ENCODE results near the gene BNC2.

BNC2 gene

DNA sequence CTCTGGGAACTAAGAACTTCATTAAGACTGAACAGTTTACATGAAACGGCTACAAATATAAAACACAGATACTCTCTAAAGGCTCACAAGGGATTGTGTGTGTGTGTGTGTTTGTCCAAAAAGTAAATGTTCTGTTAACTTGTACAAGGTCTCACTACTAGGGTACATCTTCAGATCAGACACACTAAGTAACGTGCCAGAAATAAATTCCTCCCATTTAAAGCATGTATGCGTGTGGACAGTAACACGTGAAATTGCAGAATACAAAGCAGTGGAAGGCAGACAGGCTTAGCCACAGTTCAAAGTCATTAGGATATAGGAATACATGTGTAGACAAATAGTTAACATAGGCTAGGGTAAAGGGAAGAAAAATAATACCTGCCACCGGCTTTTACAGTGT is 1.8 kb downstream of the BNC2 start:
- DNase-seq = no peak

DNA sequence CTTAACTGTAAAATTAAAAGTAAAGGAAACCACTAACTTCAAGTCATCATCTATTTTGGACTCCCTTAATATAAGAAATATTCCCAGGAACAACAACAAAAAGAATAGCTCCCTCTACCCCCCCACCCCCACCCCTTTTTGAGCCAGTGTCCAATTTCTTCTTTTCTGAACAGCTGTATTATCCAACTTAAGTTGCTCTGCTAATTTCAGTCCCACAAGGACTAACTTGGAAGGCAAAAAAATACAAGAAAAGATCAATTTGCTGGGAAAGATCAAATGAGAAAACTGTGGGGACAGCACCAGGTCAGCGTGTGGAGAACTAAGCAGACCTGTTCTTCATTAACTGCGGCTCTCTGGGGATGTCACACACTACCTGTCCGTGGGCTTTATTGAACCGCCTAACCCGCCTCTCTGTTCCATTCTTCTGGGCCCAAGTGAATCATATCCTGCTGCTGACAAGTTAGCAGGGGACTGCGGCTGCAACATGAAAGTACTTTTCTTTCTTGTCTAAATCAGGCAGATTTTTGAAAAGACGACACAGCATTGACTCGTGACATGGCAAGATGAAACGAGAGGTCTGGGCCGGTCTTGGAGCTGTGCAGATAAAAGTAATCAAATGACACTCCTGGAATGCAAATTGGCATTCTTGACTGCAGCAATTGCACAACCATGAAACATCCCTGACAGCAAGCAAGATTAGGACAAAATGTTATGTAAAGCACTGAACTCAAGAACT is 2.7 kb downstream of the BNC2 start:
- no peak for DNase-seq

DNA sequence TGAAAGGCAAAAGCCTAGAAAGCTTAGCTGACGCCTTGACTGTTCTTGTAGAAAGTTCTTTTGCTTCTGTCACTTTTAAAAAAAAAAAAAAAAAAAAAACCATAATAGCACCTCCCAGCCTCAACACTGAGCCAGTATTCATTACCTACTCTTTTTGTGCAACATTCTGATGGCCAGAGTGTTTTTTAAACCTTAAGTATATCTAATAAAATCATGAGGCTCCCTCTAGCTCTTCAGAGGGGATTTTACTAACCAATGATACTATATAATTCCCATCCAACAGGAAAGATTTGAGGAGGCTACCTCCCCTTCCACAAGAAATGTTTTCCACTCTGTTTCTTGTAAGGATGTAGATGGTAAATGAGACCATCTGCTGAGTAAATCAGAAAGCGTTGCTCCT is 3.9 kb downstream of the BNC2 start:
- no peak for DNase-seq

DNA sequence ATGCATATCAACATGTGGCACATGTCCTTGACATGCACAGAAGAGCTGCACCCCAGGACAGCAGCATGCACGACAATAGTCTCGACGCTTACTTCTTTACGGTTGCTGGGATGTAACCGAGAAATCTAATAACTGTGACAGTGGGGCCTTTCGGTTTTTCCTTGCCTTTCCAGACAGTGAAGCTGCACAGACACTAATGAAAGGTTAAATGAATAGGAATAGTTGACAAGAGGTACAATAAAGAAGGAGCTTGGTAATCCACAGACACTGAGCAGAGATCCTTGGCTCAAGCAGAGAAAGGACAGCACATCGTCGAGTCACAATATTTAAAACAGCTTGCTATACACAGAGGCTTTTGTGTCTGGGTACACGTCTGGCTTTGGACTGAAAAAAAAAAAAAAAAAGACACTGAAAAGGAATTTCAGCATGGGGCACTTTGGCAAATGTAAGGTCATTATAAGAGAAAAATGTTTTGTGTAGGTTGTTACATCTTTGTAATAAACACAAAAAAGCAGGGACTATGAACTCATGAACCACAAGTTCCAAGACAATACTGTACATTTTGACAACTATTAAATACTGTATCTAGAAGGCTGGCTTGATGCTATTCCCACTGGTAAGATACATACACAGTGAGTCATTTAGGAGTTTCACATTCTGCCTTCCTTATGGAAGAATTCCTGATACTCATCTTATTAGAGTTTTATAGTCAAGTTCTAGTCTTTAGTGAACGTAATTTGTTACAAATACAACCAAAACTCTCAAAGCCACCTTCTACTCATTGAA is 5.6 kb downstream of the BNC2 start:
- DNase-seq = no peak

DNA sequence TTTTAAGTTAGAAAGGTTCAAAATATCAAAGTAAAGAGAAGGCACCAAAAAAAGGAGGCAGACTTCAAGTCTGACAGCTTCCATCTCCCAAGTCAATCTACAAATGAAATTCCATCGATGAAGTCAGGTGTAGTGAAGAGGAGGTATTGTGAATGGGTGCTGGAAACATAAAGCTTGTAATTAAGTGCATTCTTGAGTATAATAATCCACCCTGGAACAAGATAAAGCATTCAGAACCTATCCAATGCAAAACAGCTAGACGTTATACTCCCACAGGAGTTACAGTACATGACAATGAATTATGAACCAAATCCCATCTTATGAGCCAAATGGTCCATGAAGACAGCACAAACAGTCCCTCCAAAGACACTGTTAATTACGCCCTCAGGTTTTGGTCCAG is 22.3 kb downstream of the BNC2 start:
- no peak for DNase-seq

DNA sequence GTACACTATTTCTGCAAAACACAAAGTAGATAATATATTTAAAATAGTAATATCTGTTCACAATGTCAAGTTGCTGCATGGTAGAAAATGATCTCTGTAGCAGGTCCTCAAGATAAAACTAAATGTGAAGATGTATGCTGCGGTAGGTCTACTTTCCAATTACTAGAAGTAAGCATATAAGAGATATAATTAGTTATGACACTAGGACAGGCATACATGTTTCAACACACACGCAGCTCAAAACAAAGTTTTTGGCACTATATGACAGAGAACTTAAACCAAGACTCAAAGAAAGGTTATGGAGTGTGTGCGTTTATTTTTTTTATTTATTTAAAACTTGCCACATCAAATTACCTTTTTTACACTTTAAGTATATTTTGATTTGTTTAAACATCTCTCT is 23.5 kb downstream of the BNC2 start:
- DNase-seq = no peak

DNA sequence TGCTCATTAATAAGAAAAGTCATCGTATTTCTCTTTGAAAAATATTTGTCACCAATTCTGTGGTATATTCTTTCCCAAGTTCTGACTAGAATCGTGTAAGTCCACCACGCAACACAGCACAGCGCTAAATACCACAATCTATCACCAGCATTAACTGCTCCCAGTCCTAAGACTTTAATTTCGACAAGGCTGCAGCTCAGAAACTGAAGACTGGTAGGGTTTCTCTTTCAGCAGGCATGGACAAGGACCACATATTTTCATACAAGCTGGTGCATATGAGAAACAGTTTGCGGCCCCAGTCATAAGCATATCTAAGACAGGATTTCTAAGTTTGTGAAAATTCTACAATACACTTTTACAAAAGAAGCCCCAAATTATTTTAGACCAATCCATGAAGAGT is 24.1 kb downstream of the BNC2 start:
- no peak for DNase-seq

DNA sequence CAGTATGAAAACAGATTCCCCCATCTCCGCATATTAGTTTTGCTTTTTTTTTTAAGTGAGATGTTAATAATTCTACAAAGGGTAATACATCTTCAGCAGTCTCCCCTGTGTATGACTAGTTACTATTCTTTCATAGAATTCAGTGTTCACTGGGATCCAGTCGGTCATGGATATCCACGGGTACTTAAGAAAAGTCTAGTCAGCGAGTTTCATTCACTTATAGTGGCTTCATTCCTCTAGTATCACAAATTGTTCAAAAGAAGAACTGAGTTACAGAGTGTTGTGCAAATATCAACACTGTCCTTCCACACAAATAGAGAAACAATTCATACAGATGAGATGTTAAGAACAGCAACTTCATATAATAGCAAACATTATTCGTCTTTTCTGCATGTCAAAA is 35.7 kb downstream of the BNC2 start:
- DNase-seq = no peak

DNA sequence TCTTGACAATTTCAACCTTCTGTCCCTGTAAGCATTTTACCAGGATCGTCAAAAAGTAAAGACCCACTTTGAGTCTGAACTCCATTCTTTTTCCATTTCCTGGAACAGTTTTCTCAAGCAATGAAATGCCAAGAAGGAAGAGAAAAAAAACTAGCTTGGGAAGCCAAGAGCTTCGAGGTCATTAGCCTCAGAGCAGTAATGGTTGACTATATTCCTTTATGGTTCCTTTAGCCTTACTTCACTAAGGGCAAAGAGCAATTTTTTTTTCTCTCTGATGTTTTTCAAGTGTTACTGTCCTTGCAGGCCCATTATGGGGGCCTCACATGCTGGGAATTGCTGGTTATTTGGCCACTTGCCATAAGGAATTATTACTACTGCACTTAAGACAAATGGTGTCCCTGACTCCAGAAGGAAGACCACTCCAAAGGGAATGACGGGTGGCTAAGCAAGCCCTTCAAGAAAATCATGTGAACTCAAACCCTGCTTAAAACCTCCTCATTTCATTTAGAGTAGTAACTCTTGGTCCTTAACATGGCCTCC is 37.1 kb downstream of the BNC2 start:
- DNase-seq = no peak

DNA sequence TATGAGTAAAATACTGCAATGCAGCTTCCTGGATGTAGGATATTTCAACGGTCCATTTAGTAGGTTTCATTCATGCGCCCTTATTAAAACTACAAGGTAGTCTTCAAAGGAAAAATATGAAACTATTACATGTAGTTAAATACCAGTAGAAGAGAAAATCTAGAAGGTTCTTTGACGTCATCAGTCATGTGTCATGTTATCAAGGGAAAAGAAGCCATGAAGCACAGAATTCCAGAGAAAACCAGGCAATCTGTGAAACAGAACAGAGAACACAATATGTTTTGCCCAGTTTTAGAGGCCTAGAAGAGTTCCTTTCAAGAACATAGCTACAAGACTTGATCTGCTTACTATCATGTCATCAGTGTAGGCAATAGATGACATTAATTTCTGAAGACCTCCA is 38.4 kb downstream of the BNC2 start:
- no peak for DNase-seq

DNA sequence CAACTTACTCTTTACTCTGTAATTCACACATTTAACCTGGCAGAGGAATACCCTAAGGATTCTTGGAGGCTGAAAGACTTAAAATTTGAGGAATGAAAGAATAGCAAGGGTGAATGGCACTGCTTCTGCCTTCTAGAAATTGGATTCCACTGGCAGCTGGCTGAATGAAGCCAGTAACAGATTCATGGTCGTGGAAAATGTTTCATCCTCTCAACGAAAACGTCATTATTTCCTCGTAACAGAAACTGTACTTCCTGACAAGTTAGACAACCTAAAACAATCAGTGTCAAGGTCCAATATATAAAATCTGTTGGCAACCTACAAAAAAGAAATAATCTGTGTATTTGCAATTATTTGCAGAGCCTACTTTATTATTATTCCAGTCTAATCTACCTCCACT is 39.7 kb downstream of the BNC2 start:
- no peak for DNase-seq

DNA sequence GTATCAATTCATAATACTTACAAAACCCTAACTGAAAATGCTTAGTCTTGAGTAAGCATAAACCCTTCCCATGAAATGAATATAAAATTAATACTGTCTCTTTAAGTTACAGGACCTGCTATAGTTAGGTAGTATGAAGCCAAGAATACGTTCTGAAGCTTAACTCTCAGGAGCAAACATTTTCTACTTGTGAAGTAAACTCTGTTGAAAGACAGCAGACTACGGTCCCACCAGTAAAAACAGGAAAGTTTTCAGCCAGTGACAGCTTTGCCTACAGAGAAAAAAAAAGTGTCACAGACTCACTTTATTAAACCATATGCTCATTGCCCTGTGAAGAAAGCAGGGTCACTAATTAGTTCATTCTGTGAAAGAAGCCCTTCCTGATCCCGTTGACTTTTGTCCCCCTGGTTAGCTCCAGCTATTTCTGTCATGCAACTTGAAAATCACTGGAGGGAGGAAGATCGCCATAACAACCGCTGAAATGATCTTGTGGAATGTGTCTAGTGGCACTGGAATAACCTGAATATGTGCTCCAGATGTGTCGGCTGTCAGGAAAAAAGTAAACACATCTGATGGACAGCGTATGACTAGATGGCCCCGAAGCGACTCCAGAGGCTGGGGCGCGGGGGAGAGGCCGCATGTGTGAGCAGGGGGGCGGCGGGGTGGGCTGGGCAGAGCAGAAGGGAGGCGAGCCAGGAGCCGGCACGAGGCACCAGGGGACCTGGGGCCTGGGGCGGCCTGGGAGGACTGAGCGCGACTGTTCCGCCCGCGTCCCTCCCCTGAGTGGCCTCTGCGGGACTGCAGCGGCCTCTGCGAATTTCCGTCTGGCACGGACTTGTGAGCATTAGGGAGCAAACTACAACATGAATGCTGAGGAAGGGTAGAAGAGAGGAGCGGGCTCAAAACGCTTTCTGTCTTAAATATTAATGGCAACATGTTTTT is 41.9 kb downstream of the BNC2 start:
- no peak for DNase-seq

DNA sequence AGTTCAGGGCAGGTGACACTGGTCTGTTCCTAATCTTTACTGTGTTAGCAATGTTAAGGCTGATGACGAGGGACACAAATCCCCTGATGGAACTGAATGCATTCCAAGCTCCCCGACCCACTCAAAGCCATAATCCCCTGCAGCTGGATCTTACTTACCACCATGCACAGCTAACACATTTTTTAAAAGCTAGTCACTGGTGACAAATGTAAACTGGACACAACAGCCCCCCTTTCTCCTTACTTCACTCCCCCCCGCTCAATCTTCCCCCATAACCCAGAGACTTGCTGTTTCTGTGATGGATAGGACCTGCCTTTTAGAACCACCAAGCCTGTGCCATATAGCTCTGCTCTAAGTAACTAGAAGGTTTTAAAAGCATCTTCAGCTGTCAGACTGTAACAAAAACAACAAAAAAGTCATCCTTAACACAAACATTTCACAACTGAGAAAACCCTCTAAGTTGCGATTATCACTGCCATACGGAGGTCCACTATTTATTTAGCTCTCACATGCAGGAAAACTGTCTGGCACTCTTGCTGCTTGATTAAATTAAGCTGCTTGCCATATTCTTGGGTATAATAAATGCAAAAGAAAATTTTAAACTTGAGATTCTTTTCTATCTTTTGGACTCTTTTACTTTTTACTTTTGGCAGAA is 44.4 kb downstream of the BNC2 start:
- no peak for DNase-seq

DNA sequence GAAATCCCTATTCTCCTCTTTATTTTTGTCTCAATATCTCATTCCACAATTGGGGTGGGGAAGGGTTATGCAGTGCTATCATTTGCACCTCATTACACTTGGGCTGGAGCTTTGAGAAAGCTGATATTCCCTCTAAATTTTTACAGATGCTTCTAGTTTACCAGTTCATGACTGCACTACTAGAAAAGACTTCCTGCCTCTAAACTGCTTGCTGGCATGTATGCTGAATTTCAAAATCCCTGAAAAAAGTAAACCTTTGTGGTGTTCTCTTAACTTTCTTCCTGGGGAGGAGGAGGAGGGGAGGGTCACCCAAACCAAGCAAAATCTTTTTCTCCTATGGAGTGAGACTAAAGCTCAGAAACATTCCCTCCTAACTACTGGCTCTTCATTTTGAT is 45.1 kb downstream of the BNC2 start:
- DNase-seq = no peak

DNA sequence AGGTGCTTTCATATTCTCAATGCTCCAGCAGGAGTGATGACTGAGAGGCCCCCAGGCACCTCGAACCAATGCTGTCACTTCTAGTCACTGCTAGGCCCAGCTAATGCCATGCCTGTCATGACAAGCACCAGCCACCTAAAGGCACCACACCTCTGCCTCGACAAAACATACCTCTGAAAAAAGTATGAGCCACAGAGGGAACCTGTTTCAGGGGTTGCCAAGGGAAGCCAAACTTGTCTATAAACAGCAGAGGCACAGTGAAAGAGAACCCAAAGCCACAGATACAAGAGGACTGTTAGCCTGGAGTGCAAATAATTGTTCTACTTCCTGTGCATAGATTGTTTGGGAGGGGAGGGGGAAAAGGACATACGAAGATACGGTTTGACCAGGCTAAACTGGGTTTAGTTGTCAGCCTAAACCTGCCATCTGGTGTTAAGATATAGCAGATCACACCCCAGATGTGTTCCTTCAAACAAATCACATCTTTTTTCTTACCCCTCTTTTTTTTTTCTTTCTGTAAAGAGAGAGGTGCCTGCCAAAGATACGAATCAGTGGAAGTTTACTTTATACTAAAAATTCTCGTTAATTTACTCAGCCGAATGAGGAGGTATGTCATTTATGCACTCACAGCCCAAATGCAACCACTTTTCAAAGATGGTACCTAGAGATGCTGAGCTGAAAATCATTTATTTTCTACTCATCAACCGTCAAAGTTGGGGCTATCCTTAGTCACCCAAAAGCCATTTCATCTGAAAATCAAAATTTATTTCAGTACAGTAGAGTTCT is 45.7 kb downstream of the BNC2 start:
- DNase-seq = no peak

DNA sequence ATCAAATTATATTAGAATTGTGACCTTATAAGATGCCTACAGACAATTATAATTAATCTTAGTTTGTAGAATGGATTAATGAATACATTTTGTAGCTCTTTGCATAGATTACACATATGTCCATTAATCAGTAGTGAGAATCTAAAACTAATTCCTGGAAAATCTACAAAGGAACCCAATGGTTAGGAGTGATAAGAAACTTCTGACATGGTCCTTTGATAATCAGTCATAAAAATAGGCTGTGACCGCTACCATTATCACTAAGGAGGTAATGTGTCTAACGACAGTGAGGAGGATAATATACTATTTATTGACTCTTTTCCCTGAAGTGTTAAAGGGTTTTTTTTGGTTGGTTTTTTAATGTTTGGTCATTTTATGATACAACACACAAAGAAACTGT is 46.6 kb downstream of the BNC2 start:
- no peak for DNase-seq

DNA sequence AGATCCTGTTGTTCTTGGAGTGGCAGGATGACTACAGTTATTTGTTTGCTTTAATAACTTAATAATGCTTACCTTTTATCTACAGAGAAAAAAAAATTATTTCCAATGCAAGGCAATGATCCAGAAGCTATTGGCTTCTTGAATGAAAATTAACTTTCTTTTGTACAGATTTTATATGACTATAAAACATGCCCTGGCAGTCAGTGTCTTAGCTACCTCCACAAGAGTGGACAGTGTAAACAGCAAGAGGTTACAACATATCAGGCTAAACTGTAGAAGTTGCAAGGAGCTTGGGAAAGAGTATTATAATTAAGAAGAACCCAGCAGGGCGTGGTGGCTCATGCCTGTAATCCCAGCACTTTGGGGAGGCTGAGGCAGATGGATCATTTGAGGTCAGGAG is 49.1 kb downstream of the BNC2 start:
- DNase-seq = no peak

DNA sequence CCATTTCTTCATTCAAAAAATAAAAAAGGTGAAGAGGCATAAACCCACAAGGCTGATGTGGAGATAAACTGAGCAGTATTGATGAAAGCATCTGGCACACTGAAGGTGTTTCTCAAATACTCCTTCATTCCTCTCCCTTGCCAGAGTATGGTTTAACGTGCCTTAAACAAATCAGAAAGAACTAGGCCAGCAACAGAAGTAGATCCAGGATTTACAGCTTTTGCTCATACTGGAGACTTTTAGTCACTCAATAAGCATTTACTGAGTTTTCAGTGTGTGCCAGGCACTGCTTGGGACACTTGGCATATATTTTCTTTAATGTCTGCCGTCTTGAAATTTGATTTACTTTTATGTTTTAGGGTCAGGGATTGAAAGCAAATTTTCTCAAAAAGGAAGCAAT is 53.0 kb downstream of the BNC2 start:
- no peak for DNase-seq

DNA sequence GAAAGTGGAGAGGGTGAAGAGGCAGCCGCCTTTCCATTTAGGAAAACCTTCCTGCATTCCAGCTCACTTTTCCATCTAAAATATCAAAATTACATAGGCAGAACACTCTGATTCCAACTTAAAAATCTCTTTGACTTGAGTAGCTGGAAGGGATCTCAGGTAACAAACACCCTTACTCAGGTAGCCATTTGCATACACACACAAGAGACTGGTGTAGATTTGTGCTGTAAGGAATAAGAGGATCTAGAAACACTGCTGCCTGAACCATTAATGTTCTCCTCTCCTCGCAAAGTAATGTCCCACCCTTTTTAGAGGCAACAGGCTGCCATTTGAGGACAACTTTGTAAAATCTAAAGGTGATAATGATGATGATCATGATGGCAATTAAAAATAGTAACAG is 53.5 kb downstream of the BNC2 start:
- DNase-seq = no peak

DNA sequence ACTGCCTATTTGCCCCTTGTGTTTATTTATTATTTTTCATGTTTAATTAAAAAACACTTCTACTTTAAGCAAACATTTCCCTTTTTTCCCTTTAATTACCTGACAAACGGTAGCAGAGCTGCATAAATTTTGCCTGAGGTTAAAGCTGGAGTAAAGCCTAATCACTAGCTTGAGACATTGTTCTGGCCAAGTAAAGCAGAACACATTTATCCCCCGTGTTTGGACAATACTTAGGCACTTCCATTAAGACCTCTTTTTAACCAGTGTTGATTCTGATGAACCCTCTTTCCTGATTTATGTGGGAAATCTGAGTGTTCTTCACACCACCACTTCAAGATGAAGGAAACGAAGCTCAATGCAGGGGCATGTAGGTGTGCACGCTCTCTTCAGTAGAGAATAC is 54.5 kb downstream of the BNC2 start:
- no peak for DNase-seq

DNA sequence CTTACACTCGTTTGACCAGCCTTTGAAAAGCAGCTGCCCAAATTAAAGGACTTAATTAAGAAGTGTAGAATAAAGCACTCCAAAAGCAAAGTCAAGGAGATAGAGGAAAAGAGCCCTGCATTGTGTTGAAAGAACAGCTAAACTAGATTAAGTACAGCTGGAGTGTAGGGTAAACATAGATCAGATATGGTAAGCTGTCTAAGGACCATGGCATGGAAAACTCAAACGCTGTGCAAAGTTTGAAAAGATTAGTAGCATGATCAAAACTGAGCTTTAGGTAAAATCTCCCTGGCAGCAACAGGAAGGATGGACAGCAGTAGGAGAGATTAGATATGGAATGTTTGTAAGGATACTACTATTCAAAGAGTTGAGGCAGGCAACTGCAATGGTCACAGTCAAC is 55.4 kb downstream of the BNC2 start:
- no peak for DNase-seq

DNA sequence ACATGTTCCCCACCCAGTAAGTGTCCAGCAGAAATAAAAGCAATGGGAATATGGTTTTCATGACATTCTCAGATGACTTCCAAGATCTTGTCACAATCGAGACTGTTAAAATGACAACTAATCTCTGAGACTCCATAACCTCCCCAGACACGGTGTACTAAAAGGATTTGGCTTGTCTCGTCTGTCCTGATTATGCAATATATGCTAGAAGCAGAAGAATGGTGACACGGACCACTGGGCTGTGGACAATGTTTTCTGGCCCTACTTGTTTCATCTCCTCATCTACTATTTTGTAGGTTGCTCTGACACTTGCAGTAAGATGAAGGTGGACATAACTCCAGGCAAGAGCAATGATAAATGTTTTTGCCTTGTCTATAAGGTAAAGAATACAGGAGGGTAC is 56.6 kb downstream of the BNC2 start:
- DNase-seq = no peak
